HG02678 (cell line): ENCODE measurements around the gene TEKT3.

Experiments used
- ATAC-seq: cut with Tn5 transposase; IDR thresholded peaks from one replicate; pipeline ENCODE4 v1.9.1; 2021; ENCODE audit warnings: mild to moderate bottlenecking, moderate library complexity; ENCODE audit not compliant: unreplicated experiment

TEKT3 gene

DNA sequence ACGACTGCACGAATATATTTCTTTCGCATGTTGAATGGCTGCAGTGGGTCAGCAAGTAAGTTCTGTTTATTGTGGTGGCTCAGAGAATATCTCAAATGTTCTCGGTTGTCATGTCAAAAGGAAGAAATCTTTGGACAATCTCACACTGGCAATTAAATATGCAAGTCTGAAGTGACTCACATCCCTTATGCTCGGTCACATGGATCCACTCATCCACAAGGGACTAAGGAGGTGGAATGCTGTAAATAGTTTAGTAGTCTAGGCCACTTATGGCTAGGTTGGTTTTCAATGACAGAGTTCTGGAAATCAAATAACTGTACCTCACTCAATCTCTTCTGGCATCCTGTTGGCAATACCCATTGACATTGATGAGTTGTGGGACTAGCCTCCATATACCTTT lies 43.2 kb downstream of the TEKT3 start:
- ATAC-seq, result no peak

DNA sequence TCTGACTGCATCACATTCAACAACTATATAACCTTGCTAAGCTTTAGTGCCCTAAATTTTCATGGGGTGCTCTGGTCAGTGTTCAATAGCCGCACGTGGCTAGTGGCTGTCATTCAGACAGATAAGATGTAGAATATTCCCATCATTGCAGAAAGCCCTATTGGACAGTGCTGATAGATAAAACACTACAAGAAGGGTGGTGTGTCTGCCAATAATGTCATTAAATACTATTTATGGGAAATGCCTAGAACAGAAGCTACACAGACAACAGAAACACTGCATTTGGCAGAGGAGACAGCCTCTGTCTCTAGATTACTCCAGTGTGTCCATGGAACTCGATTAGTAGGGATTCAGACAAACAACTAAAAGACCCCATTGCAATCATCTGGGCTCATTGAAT lies 47.8 kb downstream of the TEKT3 start:
- ATAC-seq, result no peak

DNA sequence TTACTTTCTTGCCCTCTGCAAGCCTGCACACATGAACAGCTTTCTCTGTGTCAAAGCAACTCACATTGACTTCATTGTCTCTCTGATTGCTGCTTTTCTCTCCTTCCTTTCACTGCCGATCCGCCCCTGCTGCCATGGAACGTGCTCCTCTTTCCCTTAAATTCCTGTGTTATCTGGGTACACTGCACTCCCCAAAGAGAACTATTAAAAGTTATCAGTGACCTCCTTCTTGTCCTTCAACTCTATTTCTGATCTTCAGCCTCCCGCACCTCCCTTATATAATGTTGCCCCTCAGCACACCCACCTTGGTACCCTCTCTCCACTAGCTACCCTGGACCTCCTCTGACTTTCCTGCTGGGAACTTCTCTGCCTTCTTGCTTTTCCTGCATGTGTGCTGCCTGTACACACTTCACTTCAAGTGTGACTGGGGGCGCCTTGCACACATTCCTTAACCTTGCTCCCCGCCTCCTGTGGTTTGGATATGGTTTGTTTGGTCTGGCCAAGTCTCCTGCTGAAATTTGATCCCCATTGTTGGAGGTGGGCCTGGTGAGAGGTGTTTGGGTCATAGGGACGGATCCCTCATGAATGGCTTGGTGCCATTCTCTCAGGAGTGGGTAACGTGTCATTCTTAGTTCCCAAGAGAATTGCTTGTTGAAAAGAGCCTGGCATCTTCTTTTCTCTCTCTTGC lies 49.6 kb downstream of the TEKT3 start:
- ATAC-seq, result no peak

DNA sequence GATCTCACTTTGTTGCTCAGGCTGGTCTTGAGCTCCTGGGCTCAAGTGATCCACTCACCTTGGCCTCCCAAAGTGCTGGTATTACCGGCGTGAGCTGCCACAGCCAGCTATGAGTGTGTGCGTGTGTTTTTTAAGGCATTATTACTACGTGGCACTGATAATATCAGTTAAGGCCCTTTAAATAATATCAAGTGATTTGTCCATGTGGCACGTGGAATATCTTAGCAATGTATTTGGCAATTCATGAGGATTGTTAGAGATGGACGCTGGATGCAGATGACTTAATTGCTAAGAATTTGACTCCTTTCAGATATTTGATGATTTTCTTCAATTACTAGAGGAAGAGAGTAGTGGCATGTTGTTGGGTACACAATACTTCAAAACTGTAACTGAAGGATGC lies 50.8 kb downstream of the TEKT3 start:
- no peak for ATAC-seq

DNA sequence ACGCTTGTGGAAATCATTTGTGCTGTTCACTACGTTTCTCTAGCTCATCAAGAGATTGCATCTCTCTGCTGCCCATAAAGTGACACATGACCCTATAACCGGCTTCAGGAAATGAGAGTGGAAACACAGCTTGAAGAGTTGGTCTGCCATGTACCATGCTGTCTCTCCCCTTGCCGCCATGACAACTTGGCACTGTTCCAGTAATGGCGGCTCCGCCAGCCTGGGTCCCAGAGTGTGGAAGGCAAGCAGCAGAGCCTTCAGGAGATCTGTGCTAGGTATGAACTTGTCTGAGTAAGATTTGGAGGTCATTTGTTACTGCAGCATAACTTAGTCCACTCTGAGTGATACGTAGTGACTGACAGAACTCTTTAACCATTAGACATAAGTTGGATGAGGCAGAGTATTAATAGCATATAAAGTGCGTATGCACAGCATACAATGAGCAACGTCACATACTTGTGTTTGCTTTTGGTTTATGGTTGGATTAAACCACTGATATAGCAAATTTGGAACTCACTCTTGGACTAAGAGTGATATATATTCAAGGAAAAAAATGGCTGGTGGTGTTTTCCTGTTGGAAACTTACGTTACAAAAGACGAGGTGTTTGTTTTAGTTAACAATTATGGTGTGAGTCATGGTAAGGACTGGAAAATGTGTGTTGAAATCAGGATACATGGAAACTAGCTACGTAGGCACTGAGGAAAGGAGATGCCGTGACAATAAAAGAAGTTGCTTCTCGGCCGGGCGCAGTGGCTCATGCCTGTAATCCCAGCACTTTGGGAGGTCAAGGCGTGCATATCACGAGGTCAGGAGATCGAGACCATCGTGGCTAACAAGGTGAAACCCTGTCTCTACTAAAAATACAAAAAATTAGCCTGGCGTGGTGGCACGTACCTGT lies 51.9 kb downstream of the TEKT3 start:
- no peak for ATAC-seq

DNA sequence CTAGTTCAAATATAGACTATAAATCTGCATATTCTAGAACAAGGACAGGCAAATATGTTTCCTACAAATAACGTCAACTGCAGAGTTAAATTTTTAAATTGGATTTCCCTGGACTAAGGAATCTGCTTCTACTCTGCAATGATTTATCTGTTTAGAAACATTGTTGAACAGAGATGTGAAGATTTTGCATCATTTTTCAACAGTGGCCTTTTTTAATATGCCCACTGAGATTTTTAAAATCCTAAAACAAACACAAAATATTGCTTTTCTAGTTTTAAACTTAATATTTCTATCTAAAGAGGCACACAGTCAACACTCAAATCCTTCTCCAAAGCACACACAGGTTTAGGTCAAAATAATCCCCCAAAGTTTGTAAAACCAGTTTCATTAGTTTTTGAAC lies 52.5 kb downstream of the TEKT3 start:
- ATAC-seq, result no peak

DNA sequence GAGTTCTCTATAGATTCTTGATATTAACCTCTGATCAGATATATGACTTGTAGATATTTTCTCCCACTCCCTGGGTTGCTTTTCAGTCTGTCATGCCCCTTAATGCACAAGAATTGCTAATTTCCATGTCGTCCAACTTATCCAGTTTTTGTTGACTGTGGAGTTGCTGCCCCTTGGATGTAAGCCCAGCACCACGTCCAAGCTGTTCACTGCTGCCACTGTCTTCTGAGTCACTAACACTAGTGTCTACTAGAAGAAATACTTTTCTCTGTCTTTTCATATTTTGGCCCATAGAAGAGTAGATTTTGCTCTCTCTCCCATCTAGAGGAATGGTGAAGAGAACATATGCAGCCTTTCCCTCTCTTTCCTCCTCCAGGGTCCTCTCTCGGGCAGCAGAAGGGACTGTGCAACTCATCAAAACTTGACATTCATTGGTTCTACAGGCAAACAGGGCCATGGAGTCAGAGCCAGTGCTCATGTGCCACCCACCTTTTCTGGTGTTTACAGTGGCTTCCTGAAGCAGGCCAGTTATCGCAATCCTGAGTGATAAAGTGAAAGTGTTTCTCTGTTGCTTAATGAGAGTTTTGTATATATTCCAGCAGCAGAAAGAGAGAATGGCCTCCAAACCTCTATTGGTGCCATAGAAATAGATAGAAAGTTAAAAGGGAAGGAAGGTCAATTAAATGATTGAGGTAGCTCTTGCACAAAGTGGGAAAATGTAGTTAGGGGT lies 53.7 kb downstream of the TEKT3 start:
- ATAC-seq, result no peak

DNA sequence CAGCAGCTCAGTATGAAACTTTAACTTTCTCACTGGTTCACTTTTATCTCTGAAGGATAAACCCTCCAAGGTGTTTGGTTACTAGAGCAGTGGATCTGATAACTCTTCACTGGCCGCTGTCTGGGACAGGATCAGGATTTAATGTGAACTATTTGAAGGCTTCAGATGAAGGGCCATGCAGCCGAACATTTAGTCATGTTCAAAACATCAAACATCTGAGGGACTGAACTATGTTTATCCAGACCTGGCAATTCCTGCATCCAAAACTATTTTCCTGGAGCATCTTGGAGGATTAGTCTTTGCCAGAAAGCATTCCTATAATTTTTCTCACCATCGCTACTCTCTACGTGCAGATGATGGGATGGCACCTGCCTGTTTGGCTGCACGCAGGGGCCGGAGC lies 55.9 kb downstream of the TEKT3 start:
- no peak for ATAC-seq

DNA sequence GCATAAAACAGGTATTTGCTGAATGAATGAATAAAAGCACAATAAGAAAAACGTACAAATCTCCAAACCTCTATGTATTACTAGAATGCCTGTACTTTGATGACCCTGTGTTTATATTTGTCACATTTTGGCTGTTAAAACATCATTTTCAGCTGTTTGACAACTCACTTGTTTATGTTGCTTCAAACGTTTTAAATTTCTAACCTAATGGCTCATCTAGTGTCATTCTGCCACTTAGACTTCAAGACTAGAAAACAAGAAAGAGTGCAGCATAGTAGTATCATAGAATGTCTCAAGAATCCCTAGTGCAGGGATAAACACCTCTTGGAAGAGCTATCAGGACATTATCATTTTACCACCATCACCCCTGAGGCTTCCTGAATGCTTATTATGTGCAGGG lies 56.9 kb downstream of the TEKT3 start:
- ATAC-seq, result no peak

DNA sequence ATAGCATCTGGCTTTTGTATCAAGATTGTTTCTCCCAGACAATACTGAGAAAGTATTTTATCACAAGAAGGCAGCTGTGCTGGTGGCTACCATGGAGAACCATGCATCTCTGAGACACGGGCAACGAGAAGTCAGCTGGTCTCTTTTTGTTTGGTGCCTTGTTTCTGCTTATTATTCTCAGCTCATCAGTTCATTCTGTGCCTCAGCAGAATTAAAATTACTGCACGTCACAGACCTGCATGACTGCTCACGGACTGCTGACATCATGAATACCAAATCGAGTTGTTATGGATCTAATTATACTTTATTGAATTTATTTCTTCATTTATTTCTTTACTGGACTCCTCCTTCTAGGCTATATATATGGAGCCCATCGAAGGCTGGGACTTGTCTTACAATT lies 57.3 kb downstream of the TEKT3 start:
- ATAC-seq, result no peak

DNA sequence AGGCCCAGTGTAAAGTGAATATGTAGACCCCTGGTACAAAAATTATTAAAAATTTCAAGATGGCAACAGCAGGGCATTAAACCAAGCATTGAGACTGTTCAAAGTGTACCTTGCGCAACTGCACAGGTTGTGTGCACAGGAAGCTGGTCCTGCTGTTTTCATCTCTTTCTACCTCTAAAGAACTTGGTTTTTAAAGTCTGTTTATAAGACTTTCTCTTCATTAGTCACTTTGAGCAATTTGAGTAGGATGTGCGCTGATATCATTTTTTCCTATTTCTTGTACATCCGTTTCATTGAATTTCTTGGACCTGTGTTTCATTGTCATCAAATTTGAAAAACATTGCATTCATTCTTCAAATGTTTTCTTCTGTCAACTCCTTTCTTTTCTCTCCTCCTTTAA lies 59.5 kb downstream of the TEKT3 start:
- ATAC-seq, result no peak

DNA sequence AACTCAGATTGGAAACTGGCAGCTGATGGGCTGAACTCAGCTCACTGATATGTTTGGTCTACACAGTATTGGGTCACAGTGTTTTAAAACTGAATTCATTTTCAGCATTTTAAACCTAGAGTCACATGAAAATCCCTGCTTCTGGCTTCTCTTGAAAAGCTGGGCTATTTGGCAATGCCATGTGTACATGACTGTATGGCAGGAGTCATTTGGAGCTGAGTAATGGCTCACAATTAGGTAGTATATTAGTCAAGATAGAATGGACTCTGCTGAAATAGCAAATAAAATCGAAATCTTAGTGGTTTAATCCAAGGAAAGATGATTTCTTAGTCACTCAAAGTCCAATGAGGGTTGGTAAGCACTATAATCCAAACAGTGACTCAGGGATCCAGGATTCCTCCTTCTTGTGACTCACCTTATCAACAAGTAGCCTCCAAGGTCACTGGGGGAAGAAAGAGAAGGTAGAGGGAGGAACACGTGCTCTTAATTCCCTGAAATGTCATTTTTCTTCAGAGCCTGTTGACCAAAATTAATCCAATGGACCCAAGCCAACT lies 62.4 kb downstream of the TEKT3 start:
- no peak for ATAC-seq

DNA sequence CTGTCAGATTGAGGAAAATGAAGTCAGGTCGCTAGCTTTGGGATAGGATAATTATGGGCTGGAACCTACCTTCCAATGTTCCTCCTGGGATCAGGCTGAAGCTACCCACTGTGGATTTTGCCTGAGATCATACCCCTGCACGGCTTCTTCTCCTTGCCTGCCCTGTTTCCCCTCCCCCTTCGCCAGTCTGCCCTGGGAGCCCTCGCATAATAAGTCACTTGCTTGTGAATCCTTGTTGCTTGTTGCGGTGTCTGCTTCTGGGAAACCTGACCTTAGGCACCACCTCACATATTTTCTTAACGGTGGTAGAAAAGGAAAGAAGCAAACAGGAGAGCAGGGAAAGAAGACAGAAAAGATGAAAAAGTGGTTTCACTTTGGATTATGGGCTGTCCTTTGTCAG lies 63.0 kb downstream of the TEKT3 start:
- no peak for ATAC-seq

DNA sequence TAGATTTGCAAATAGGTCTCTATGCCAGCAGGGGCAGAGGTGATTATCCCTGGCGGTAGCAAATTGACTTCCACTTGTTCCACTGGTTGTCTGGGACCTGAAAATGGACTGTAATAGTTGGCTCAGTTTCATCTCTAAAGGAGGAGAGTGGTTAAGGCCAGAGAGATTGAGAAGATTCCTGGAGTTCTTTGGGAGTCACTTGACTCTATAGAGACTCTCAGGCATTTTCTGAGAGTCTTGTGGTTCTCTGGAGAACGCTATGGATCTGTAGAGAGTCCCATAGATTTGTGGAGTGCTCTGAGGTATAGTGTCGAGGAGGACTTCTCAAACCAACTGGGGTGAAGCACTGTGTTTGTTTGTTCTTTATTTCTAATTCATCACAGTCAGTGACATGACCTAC lies 67.4 kb downstream of the TEKT3 start:
- ATAC-seq, result no peak

DNA sequence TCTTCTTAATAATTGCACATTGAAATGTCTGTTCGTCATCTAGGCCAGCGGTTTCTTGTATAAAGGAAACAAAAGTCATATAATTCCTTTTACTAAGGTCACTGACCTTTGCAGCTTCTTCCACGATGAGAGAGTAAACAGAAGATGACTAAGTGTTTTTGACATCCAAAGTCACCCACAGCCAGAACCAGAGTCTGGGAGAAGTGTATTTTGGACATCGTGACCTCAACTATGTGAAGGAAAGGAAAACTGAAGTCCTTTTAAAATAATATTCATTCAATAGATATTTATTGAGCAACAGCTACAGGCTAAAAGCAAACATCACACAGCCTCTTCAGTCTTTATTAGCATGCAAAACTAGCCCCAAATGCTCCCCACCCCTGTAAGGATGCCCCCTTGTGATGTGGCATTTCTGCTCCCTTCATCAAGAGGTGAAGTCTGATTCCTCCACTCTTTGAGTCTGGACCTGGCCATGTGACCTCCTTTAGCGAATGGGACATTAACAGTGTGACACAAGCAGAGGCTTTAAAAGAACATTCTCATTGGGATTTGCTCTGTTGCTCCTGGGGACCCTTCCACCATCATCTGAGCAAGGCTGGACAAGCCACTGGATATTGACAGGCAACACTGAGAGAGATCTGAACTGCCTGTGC lies 68.1 kb downstream of the TEKT3 start:
- ATAC-seq, result no peak

DNA sequence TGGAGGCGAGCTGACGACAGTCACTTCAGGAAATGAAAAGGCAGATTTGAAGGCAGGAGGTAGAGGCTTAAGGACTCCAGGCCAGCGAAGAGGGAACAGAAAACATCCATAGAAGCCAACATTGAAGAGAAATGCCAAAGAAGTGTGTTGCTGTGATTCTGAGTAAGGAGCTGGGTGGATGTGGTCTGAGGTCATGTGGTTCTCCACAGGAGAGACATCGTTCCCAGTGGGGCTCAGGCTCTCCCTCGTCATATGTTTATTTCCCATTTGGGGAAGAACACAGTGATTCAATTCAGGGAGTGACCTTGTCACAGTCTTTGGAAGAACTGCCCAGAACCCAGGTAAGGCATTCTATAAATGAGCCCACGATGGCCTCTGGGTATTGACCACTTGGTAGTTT lies 69.7 kb downstream of the TEKT3 start:
- ATAC-seq, result no peak

DNA sequence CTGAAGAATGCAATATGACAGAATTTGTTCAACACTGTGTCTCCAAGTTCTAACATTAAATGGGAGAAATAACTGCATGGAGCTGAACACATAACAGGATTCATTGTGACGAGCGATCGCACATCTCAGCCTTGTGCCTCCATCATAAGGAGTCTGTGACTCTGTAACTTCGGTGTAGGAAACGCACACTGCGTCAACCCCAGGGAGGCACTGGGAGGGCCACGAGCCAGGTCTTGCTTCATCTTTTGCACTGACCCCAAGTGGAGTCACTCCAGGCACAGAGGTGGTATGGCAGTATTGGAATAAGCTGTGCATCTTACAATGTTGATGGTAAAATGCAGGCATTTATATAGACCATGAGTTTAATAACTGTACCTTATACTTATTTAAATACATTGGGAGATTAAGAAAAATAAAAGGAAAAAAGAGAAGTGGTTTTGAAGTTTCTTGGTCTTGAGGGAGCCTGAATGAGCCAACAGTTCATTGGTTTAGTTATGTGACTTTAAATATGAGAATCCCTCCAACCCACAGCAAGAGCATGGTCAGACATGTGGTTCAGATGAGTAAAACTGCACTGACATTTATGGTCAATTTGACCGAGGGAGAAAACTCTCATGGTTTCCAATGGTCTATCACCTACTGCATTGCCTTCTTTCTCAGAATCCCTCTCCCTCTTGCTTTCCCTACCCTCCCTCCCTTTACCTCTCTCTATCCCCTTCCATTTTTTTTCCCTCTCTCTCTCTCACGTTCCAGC lies 70.6 kb downstream of the TEKT3 start:
- ATAC-seq, result no peak

DNA sequence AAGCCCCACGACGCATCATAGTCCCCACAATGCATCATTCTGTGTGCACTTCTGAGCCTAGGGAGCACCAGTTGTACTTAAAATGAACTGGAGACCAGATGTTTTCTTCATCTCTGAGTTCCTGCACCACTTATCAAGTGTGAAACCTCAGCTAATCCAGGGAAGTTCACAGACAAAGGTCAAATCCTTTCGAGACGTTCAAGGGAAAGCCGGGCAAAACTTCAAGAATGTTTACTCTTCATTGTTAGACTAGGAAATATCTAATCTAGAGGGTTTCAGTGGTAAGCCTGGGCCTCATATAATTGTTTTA lies 71.7 kb downstream of the TEKT3 start:
- no peak for ATAC-seq

DNA sequence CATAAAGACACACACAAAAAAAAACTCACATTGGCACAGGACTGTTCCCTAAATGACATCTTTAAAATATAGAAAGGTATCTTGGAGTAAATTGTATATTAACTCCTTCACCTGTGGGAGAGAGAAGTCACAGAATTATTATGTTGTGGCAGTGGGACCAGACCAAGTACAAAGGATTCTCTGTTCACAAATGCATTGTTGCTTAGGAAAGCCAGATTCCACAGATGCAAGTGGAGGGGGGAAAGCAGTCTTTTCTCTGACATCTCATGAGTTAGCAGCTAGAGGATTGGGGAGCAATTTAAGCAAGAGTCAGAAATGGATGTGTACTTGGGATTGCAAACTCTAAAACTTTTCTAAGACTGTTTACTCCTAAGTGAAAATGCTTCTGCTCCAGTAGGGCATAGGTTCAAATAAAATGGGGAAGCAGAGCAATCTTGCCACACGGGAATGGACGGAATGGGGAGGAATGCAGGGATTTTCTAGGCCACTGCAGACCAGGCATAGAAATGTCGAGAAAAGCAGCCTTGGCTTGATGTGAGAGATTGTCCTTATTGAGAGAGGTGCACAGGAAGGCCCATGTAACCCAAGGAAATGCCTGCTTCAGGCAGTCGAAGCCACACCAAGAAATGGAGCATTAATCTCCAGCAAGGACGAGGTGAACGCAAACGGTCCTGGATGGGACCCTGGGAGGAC lies 72.2 kb downstream of the TEKT3 start:
- ATAC-seq, result no peak

DNA sequence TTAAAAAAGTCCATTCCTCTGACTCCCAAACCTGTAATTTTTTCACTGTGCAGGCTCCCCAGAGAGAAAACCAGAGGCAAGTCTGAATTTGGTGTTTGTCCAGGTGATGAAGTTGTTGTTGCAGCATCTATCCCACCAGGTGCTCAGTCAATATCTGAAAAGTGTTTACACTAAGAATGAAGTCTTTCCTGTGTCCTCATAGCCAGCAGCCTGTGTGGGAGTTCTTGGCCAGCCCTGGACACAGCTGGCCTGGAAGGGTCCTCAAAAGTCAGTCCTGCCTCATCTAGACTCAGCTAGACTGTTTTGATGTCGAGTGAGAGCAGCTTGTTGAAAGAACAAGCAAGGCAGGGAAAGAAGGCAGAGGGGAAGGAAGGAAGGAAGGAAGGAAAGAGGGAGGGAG lies 72.9 kb downstream of the TEKT3 start:
- no peak for ATAC-seq
